HepG2 (cell line): Measurements from ENCODE around the gene PHF13. TPM values are rescaled to one million over a fixed set of nuclear protein-coding genes. Genes with fewer than 3 reads are reported as not detected.

Experiments used
- ATF1 ChIP-seq: IDR thresholded peaks from 2 replicates; pipeline ENCODE4 v1.6.1; 2016; ENCODE audit warnings: mild to moderate bottlenecking, control low read depth
- ATF6 ChIP-seq: sonication (generic); formaldehyde crosslinking; conservative IDR thresholded peaks from 2 replicates; pipeline ENCODE4 v1.4.0; 2020; ENCODE audit warnings: missing genetic modification reagents
- CREM ChIP-seq, 2 experiments: sonication (generic) in 1 of 2; formaldehyde crosslinking in 1 of 2; IDR thresholded peaks; 2 replicates each; pipeline versions ENCODE4 v1.4.0 to v1.6.1; 2016 to 2020; ENCODE audit warnings: antibody characterized with exemption in 1 of 2, mild to moderate bottlenecking in 1 of 2, missing genetic modification reagents in 1 of 2
- GLI4 ChIP-seq: sonication (generic); formaldehyde crosslinking; IDR thresholded peaks from 2 replicates; pipeline ENCODE4 v1.5.1; 2020; ENCODE audit warnings: missing genetic modification reagents, mild to moderate bottlenecking, moderate library complexity, borderline replicate concordance
- KAT2B ChIP-seq: fragments of 150-350 bp; IDR thresholded peaks from 2 replicates; pipeline ENCODE4 v1.6.1; 2014; ENCODE audit warnings: low read depth, low read length, borderline replicate concordance
- MLLT10 ChIP-seq: sonication (generic); formaldehyde crosslinking; IDR thresholded peaks from 2 replicates; pipeline ENCODE4 v1.4.0; 2020; ENCODE audit warnings: missing genetic modification reagents
- NKX3-1 ChIP-seq: sonication (generic); formaldehyde crosslinking; IDR thresholded peaks from 2 replicates; pipeline ENCODE4 v1.5.0; 2020; ENCODE audit warnings: missing genetic modification reagents
- RXRA ChIP-seq: sonication (generic); formaldehyde crosslinking; IDR thresholded peaks from 2 replicates; pipeline ENCODE4 v1.5.1; 2020; ENCODE audit warnings: missing genetic modification reagents
- SUZ12 ChIP-seq: fragments of 150-350 bp; IDR thresholded peaks from 2 replicates; pipeline ENCODE4 v1.6.1; 2014; ENCODE audit warnings: low read depth, low read length
- TP53 ChIP-seq: sonication (generic); formaldehyde crosslinking; conservative IDR thresholded peaks from 2 replicates; pipeline ENCODE4 v1.4.0; 2020; ENCODE audit warnings: missing genetic modification reagents
- ZFP36L2 ChIP-seq: sonication (generic); formaldehyde crosslinking; IDR thresholded peaks from 2 replicates; pipeline ENCODE4 v1.4.0; 2020; ENCODE audit warnings: missing genetic modification reagents
- ZFP41 ChIP-seq: sonication (generic); formaldehyde crosslinking; IDR thresholded peaks from 2 replicates; pipeline ENCODE4 v1.4.0; 2020; ENCODE audit warnings: mild to moderate bottlenecking, missing genetic modification reagents, borderline replicate concordance
- ZNF136 ChIP-seq: sonication (generic); formaldehyde crosslinking; IDR thresholded peaks from 2 replicates; pipeline ENCODE4 v1.8.1; 2022; ENCODE audit warnings: low read depth, mild to moderate bottlenecking, moderate library complexity, missing genetic modification reagents
- ZNF207 ChIP-seq: fragments of 450-650 bp; IDR thresholded peaks from 2 replicates; pipeline ENCODE4 v1.6.1; 2016; ENCODE audit warnings: antibody characterized with exemption, borderline replicate concordance
- ZNF331 ChIP-seq: sonication (generic); formaldehyde crosslinking; IDR thresholded peaks from 2 replicates; pipeline ENCODE4 v1.4.0; 2020; ENCODE audit warnings: missing genetic modification reagents
- ZNF607 ChIP-seq: sonication (generic); formaldehyde crosslinking; IDR thresholded peaks from 2 replicates; pipeline ENCODE4 v1.5.1; 2020; ENCODE audit warnings: missing genetic modification reagents, mild to moderate bottlenecking, borderline replicate concordance
- ZNF720 ChIP-seq: sonication (generic); formaldehyde crosslinking; IDR thresholded peaks from 2 replicates; pipeline ENCODE4 v1.4.0; 2020; ENCODE audit warnings: missing genetic modification reagents
- ZNF83 ChIP-seq: sonication (generic); formaldehyde crosslinking; IDR thresholded peaks from 2 replicates; pipeline ENCODE4 v1.4.0; 2020; ENCODE audit warnings: missing genetic modification reagents, mild to moderate bottlenecking, borderline replicate concordance
- ZSCAN21 ChIP-seq: sonication (generic); formaldehyde crosslinking; IDR thresholded peaks from 2 replicates; pipeline ENCODE4 v1.8.0; 2022; ENCODE audit warnings: mild to moderate bottlenecking, missing genetic modification reagents, moderate library complexity, borderline replicate concordance
- polyA plus RNA-seq, 8 experiments: library from polyadenylated mRNA; depleted of rRNA in 3 of 8; stranded (reverse) in 7 of 8; unstranded in 1 of 8; fragments of >200 nt; fragmentation: Illumina TruSeq in 4 of 8; extraction: Trizol in 4 of 8; gene quantifications; 2 replicates each; pipeline versions ENCODE4 v1.2.1 to v1.2.3, GENCODE V29; 2011 to 2016; ENCODE audit warnings: low read depth in 4 of 8, missing spikeins in 1 of 8, mixed read lengths in 1 of 8; ENCODE audit not compliant: insufficient read depth in 1 of 8
- total RNA-seq, 5 experiments: library from RNA; depleted of rRNA; stranded (reverse); fragments of >200 nt; fragmentation: Illumina TruSeq; extraction: Trizol; gene quantifications; 2 replicates each; pipeline ENCODE4 v1.2.3, GENCODE V29; 2016; ENCODE audit warnings: low read depth in 1 of 5
- TF ChIP-seq, protein P1 (sequence below): sonication (generic); formaldehyde crosslinking; IDR thresholded peaks from 2 replicates; pipeline ENCODE4 v1.9.0; 2022; ENCODE audit warnings: missing genetic modification reagents, mild to moderate bottlenecking, borderline replicate concordance
- TF ChIP-seq, protein P2 (sequence below): sonication (generic); formaldehyde crosslinking; IDR thresholded peaks from 2 replicates; pipeline ENCODE4 v1.4.0; 2020; ENCODE audit warnings: mild to moderate bottlenecking, missing genetic modification reagents

The PHF13 gene
- total and polyA plus RNA-seq, 2 of the 13 experiments (the other 11 are each of a cell fraction or from before 2014, with no cell fraction given) = 4.7 to 7.4 TPM

DNA sequence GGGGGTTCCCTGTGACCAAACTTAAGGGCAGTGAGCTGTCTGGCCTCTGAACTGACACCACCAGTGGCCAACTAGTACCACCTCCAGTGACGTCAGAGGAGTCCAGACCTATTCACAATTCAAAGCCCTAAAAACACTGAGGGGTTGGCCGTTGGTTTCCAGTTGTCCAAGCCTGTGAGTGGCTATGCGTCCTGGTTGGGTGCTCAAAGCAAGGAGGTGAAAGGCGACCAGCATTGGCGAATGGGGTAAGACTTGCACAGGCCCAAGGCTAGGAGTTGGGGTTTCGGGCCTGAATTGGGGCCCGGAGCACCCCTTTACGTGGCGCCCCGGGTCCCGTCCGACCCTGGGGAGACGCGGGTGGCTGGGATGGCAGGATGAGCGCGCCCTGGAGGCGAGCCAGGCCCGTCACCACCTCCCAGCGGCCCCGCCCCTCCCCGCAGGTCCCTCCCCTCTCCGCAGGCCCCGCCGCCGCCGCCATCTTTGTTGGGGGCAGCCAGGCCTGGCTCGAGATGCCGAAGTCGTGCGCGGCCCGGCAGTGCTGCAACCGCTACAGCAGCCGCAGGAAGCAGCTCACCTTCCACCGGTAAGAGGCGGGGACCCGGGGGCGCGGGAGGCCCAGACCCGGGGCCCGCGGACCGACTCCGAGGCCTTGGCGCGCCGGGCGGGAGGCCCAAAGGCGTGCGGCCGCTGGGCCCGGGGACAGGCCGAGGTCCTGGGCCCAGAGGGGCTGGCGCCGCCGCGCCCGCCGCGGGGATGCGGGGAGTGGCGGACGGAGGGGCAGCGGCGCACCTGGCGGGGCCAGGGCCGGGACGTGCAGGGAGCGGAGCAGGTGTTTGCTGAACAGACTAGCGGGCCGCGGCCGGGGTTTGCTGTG is 11.4 kb downstream of the PHF13 start, which contains the start of gene THAP3 (continued):
- TF ChIP-seq ZSCAN21 (CRISPR knock-in tag) = no peak
- TF ChIP-seq ZNF207 = no peak
- TF ChIP-seq GLI4 (CRISPR knock-in tag) = no peak
- TF ChIP-seq, protein P1, sequence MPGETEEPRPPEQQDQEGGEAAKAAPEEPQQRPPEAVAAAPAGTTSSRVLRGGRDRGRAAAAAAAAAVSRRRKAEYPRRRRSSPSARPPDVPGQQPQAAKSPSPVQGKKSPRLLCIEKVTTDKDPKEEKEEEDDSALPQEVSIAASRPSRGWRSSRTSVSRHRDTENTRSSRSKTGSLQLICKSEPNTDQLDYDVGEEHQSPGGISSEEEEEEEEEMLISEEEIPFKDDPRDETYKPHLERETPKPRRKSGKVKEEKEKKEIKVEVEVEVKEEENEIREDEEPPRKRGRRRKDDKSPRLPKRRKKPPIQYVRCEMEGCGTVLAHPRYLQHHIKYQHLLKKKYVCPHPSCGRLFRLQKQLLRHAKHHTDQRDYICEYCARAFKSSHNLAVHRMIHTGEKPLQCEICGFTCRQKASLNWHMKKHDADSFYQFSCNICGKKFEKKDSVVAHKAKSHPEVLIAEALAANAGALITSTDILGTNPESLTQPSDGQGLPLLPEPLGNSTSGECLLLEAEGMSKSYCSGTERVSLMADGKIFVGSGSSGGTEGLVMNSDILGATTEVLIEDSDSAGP (CRISPR knock-in tag) = no peak; the same call in 1 of the 2 replicates
- peak; percentile 57; the same call in 1 of the 2 replicates for TF ChIP-seq CREM (IDR thresholded peaks at IDR 0.05)
- no peak for TF ChIP-seq CREM (CRISPR knock-in tag; IDR thresholded peaks at IDR 0.05)
- TF ChIP-seq ZFP41 (CRISPR knock-in tag) = no peak
- TF ChIP-seq KAT2B = no peak
- TF ChIP-seq TP53 = no peak
- 0 out of 2 replicates have a peak, but pooled peaks have one; percentile 34 for TF ChIP-seq ZNF136 (CRISPR knock-in tag)
- TF ChIP-seq RXRA (CRISPR knock-in tag) = no peak
- no peak for TF ChIP-seq ZNF720
- TF ChIP-seq ATF6 (CRISPR knock-in tag) = no peak
- TF ChIP-seq, protein P2, sequence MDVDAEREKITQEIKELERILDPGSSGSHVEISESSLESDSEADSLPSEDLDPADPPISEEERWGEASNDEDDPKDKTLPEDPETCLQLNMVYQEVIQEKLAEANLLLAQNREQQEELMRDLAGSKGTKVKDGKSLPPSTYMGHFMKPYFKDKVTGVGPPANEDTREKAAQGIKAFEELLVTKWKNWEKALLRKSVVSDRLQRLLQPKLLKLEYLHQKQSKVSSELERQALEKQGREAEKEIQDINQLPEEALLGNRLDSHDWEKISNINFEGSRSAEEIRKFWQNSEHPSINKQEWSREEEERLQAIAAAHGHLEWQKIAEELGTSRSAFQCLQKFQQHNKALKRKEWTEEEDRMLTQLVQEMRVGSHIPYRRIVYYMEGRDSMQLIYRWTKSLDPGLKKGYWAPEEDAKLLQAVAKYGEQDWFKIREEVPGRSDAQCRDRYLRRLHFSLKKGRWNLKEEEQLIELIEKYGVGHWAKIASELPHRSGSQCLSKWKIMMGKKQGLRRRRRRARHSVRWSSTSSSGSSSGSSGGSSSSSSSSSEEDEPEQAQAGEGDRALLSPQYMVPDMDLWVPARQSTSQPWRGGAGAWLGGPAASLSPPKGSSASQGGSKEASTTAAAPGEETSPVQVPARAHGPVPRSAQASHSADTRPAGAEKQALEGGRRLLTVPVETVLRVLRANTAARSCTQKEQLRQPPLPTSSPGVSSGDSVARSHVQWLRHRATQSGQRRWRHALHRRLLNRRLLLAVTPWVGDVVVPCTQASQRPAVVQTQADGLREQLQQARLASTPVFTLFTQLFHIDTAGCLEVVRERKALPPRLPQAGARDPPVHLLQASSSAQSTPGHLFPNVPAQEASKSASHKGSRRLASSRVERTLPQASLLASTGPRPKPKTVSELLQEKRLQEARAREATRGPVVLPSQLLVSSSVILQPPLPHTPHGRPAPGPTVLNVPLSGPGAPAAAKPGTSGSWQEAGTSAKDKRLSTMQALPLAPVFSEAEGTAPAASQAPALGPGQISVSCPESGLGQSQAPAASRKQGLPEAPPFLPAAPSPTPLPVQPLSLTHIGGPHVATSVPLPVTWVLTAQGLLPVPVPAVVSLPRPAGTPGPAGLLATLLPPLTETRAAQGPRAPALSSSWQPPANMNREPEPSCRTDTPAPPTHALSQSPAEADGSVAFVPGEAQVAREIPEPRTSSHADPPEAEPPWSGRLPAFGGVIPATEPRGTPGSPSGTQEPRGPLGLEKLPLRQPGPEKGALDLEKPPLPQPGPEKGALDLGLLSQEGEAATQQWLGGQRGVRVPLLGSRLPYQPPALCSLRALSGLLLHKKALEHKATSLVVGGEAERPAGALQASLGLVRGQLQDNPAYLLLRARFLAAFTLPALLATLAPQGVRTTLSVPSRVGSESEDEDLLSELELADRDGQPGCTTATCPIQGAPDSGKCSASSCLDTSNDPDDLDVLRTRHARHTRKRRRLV (CRISPR knock-in tag) = no peak
- 0 out of 2 replicates have a peak, but pooled peaks have one; percentile 14 for TF ChIP-seq ZNF331 (CRISPR knock-in tag)
- no peak for TF ChIP-seq SUZ12
- no peak for TF ChIP-seq ATF1
- TF ChIP-seq ZNF607 (CRISPR knock-in tag) = no peak
- TF ChIP-seq NKX3-1 (CRISPR knock-in tag) = no peak
- no peak for TF ChIP-seq MLLT10 (CRISPR knock-in tag)
- TF ChIP-seq ZNF83 = no peak
- no peak for TF ChIP-seq ZFP36L2 (CRISPR knock-in tag)
